Measurements from ENCODE around the gene NRXN2.

Gene NRXN2

GRCh38 chr11:64655941-64656601, 66.9 kb downstream of the NRXN2 start:
- Histone ChIP-seq H3K36me3 (ENCODE audit: control insufficient read depth, insufficient read depth, low read length) (no peaks in the 10 kb centered on the region), H3K56ac (ENCODE audit: low read length) (no peak overlapping the region), H3K18ac (ENCODE audit: low read length) (no peak overlapping the region), H3K23ac (ENCODE audit: low read length) (no peak overlapping the region), H3K4me1 (ENCODE audit: control insufficient read depth, low read depth, low read length) (no peaks in the 10 kb centered on the region), H2BK5ac (ENCODE audit: low read length) (no peak overlapping the region), H3K27ac (ENCODE audit: low read depth, low read length) (no peak overlapping the region), H4K8ac (ENCODE audit: low read depth, low read length) (no peak overlapping the region), H3K4me2 (ENCODE audit: low read length) (no peak overlapping the region), H3K79me2 (ENCODE audit: control insufficient read depth, insufficient read depth, low read length) (no peaks in the 10 kb centered on the region), H3K79me1 (ENCODE audit: low read length) (no peaks in the 10 kb centered on the region), H2BK15ac (replicated peaks; ENCODE audit: low read depth) (no peak overlapping the region), H2BK120ac (ENCODE audit: low read depth, low read length) (no peak overlapping the region), H3K4ac (ENCODE audit: low read depth, low read length) (no peak overlapping the region), H3K27me3 (ENCODE audit: insufficient read depth, low read length, poor library complexity) (no peaks in the 10 kb centered on the region), H3K4me3 (ENCODE audit: low read length) (no peak overlapping the region), H4K5ac (ENCODE audit: low read length) (no peak overlapping the region), H3K9ac (ENCODE audit: low read length) (no peak overlapping the region), H2AK5ac (ENCODE audit: low read length) (no peak overlapping the region)
- no CpG with 5 or more reads among the region's 8 CpGs for WGBS (ENCODE audit: extremely low coverage, insufficient coverage, low lambda C conversion rate)
- DNase-seq: no peak

DNA sequence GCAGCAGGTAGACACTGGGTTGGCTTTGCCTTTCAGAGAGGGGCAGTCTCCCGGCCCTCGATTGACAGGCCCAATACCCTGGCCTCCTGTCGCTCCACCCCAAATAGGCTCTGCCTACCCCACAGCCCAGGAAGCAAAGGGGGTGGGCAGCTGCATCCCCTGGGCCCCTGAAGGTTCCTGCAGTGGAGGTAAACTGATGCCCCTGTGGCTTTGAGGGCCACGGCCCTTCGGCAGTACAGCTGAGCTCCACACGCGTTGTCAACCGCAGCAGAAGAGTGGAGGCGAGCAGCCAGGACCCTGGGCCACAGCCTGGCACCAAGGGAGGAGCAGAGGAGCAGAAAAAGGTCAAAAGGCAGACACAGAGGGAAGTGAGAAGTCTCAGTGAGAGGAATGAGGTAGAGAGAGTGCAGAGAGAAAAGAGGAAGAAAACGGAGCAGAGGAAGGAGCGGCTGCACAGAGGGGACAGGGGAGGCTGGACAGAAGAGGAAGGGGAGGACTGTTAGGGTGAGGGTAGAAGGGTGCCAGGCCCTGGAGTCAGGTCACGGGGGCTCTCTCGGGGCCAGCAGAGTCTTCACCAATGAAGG, 67.9 kb downstream of the NRXN2 start:
- WGBS (ENCODE audit: extremely low coverage, insufficient coverage, low lambda C conversion rate): no CpG with 5 or more reads among the region's 13 CpGs
- no peak overlapping the region for H3K27ac ChIP-seq (ENCODE audit: low read depth, low read length)
- no peak overlapping the region for H3K56ac ChIP-seq (ENCODE audit: low read length)
- H2BK5ac ChIP-seq (ENCODE audit: low read length): no peak overlapping the region
- no peaks in the 10 kb centered on the region for H3K4me1 ChIP-seq (ENCODE audit: control insufficient read depth, low read depth, low read length)
- H2BK120ac ChIP-seq (ENCODE audit: low read depth, low read length): no peak overlapping the region
- H3K27me3 ChIP-seq (ENCODE audit: insufficient read depth, low read length, poor library complexity): no peaks in the 10 kb centered on the region
- H3K9ac ChIP-seq (ENCODE audit: low read length): no peak overlapping the region
- H3K79me2 ChIP-seq (ENCODE audit: control insufficient read depth, insufficient read depth, low read length): no peaks in the 10 kb centered on the region
- no peak overlapping the region for H4K5ac ChIP-seq (ENCODE audit: low read length)
- H2BK15ac ChIP-seq (replicated peaks; ENCODE audit: low read depth): no peak overlapping the region
- H4K8ac ChIP-seq (ENCODE audit: low read depth, low read length): no peak overlapping the region
- no peaks in the 10 kb centered on the region for H3K36me3 ChIP-seq (ENCODE audit: control insufficient read depth, insufficient read depth, low read length)
- no peaks in the 10 kb centered on the region for H3K79me1 ChIP-seq (ENCODE audit: low read length)
- no peak overlapping the region for H3K23ac ChIP-seq (ENCODE audit: low read length)
- no peak overlapping the region for H2AK5ac ChIP-seq (ENCODE audit: low read length)
- no peak overlapping the region for H3K18ac ChIP-seq (ENCODE audit: low read length)
- H3K4me3 ChIP-seq (ENCODE audit: low read length): no peak overlapping the region
- DNase-seq: no peak
- no peak overlapping the region for H3K4me2 ChIP-seq (ENCODE audit: low read length)
- no peak overlapping the region for H3K4ac ChIP-seq (ENCODE audit: low read depth, low read length)

DNA sequence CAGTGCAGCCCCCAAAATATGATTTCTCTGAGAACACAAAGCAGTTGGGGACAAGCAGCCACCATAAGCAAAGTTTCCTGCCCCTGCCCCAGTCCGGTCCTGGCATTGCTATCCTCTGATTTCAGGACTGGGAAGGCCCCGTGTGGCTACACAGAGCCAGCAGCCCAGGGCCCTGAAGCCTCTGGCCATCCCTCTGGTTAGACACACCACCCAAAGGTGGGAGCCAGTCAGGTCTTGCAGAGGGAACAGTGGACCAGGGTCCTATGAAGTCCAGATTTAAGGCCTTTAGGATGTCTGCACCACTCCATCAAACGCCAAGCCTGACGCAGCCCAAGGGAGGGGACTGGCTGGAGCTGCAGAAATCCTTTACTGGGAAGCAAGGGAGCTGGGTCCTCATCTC, 68.6 kb downstream of the NRXN2 start:
- H4K5ac ChIP-seq (ENCODE audit: low read length): no peak overlapping the region
- H3K4me2 ChIP-seq (ENCODE audit: low read length): no peak overlapping the region
- no peaks in the 10 kb centered on the region for H3K79me1 ChIP-seq (ENCODE audit: low read length)
- no peak overlapping the region for H3K23ac ChIP-seq (ENCODE audit: low read length)
- H2AK5ac ChIP-seq (ENCODE audit: low read length): no peak overlapping the region
- no peak overlapping the region for H2BK15ac ChIP-seq (replicated peaks; ENCODE audit: low read depth)
- H3K27ac ChIP-seq (ENCODE audit: low read depth, low read length): no peak overlapping the region
- no CpG with 5 or more reads among the region's 4 CpGs for WGBS (ENCODE audit: extremely low coverage, insufficient coverage, low lambda C conversion rate)
- no peak overlapping the region for H3K4ac ChIP-seq (ENCODE audit: low read depth, low read length)
- no peaks in the 10 kb centered on the region for H3K79me2 ChIP-seq (ENCODE audit: control insufficient read depth, insufficient read depth, low read length)
- no peak overlapping the region for H2BK5ac ChIP-seq (ENCODE audit: low read length)
- no peak overlapping the region for H2BK120ac ChIP-seq (ENCODE audit: low read depth, low read length)
- H3K4me3 ChIP-seq (ENCODE audit: low read length): no peak overlapping the region
- no peak overlapping the region for H3K9ac ChIP-seq (ENCODE audit: low read length)
- no peaks in the 10 kb centered on the region for H3K4me1 ChIP-seq (ENCODE audit: control insufficient read depth, low read depth, low read length)
- no peaks in the 10 kb centered on the region for H3K27me3 ChIP-seq (ENCODE audit: insufficient read depth, low read length, poor library complexity)
- H3K36me3 ChIP-seq (ENCODE audit: control insufficient read depth, insufficient read depth, low read length): no peaks in the 10 kb centered on the region
- no peak overlapping the region for H4K8ac ChIP-seq (ENCODE audit: low read depth, low read length)
- DNase-seq: no peak
- H3K56ac ChIP-seq (ENCODE audit: low read length): no peak overlapping the region
- H3K18ac ChIP-seq (ENCODE audit: low read length): no peak overlapping the region

DNA sequence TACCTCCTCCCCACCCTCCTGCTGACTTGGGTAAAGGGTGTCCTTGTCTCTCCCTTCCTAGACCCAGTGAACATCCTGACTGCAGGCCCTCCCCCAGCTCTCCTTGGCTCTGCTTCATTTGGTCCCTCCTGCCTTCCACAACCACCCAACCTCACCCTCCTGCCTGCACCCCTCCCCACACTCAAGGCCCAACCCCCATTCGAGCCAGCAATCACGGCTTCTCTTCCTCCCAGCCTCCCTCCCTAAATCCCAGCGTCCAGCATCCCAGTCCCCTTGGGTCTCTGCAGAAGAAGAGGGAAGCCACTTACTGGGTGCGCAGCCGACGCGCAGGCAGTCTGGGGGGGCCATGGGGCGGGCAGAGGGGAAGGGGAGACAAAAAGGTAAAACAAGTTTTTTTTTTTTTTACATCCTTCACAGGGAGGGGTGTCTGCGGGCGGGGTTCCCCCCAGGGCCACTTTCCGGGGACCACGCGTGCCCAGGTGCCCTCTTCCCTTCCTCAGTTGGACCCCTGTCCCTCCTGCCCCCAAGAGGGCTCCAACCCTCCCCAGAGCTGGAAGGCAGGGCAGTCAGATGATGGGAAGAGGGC, 69.5 kb downstream of the NRXN2 start:
- no peak overlapping the region for H4K8ac ChIP-seq (ENCODE audit: low read depth, low read length)
- H2AK5ac ChIP-seq (ENCODE audit: low read length): no peak overlapping the region
- no peaks in the 10 kb centered on the region for H3K79me1 ChIP-seq (ENCODE audit: low read length)
- WGBS (ENCODE audit: extremely low coverage, insufficient coverage, low lambda C conversion rate): no CpG with 5 or more reads among the region's 13 CpGs
- no peak overlapping the region for H4K5ac ChIP-seq (ENCODE audit: low read length)
- H3K4me1 ChIP-seq (ENCODE audit: control insufficient read depth, low read depth, low read length): no peaks in the 10 kb centered on the region
- H3K27me3 ChIP-seq (ENCODE audit: insufficient read depth, low read length, poor library complexity): no peaks in the 10 kb centered on the region
- no peak overlapping the region for H3K27ac ChIP-seq (ENCODE audit: low read depth, low read length)
- no peak overlapping the region for H3K9ac ChIP-seq (ENCODE audit: low read length)
- no peak overlapping the region for H3K18ac ChIP-seq (ENCODE audit: low read length)
- no peak overlapping the region for H3K4me2 ChIP-seq (ENCODE audit: low read length)
- no peak for DNase-seq
- H3K36me3 ChIP-seq (ENCODE audit: control insufficient read depth, insufficient read depth, low read length): no peaks in the 10 kb centered on the region
- no peak overlapping the region for H3K4ac ChIP-seq (ENCODE audit: low read depth, low read length)
- no peak overlapping the region for H2BK5ac ChIP-seq (ENCODE audit: low read length)
- no peak overlapping the region for H2BK15ac ChIP-seq (replicated peaks; ENCODE audit: low read depth)
- H3K4me3 ChIP-seq (ENCODE audit: low read length): no peak overlapping the region
- H3K79me2 ChIP-seq (ENCODE audit: control insufficient read depth, insufficient read depth, low read length): no peaks in the 10 kb centered on the region
- H2BK120ac ChIP-seq (ENCODE audit: low read depth, low read length): no peak overlapping the region
- no peak overlapping the region for H3K23ac ChIP-seq (ENCODE audit: low read length)
- peak overlapping the region; percentile 26 for H3K56ac ChIP-seq (ENCODE audit: low read length)

DNA sequence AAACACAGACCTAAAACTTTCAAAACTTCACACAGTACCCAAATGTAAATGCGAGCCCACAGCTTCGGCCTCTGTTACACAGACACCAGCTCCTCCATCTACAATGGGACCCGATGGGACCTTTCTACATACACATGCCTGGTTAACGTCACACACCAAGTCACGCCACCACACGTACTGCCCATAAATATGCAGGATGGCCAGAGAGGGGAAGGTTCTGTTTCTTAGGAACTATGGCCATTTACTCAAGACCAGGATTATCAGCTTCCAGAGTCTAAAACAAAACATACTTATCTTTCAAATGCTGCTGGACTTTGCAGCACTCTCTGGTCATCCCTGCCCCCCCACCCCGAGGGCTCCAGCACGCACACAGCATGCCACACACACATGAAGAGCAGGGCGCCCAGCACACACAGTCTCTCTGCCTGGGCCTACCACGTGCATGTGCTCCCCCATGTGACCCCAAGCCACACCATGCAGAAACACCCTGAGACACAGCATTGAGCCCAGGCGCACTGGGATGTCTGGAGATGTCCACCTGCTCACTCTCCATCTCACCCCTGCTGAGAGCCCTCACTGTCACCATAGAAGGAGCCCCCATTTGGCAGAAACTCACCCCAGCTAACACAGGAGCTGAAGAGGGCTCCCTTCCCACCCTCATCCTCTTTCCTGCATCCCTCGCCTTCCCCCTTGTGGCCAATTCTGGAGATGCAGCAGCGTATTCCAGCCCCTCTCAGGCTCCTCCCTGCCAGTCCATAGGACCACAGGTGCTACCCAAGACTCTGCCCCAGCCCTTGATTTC, 70.2 kb downstream of the NRXN2 start:
- peak; percentile 85 for DNase-seq
- no peak overlapping the region for H3K9ac ChIP-seq (ENCODE audit: low read length)
- no peak overlapping the region for H3K18ac ChIP-seq (ENCODE audit: low read length)
- H4K8ac ChIP-seq (ENCODE audit: low read depth, low read length): no peak overlapping the region
- no peaks in the 10 kb centered on the region for H3K36me3 ChIP-seq (ENCODE audit: control insufficient read depth, insufficient read depth, low read length)
- H3K27me3 ChIP-seq (ENCODE audit: insufficient read depth, low read length, poor library complexity): no peaks in the 10 kb centered on the region
- no peak overlapping the region for H3K4me3 ChIP-seq (ENCODE audit: low read length)
- WGBS (ENCODE audit: extremely low coverage, insufficient coverage, low lambda C conversion rate): no CpG with 5 or more reads among the region's 13 CpGs
- H3K4ac ChIP-seq (ENCODE audit: low read depth, low read length): no peak overlapping the region
- H3K79me2 ChIP-seq (ENCODE audit: control insufficient read depth, insufficient read depth, low read length): no peaks in the 10 kb centered on the region
- H2AK5ac ChIP-seq (ENCODE audit: low read length): no peak overlapping the region
- no peak overlapping the region for H3K27ac ChIP-seq (ENCODE audit: low read depth, low read length)
- no peak overlapping the region for H4K5ac ChIP-seq (ENCODE audit: low read length)
- no peak overlapping the region for H2BK120ac ChIP-seq (ENCODE audit: low read depth, low read length)
- H3K4me1 ChIP-seq (ENCODE audit: control insufficient read depth, low read depth, low read length): no peaks in the 10 kb centered on the region
- no peak overlapping the region for H3K23ac ChIP-seq (ENCODE audit: low read length)
- H2BK5ac ChIP-seq (ENCODE audit: low read length): no peak overlapping the region
- no peak overlapping the region for H3K56ac ChIP-seq (ENCODE audit: low read length)
- no peak overlapping the region for H3K4me2 ChIP-seq (ENCODE audit: low read length)
- H3K79me1 ChIP-seq (ENCODE audit: low read length): no peaks in the 10 kb centered on the region
- H2BK15ac ChIP-seq (replicated peaks; ENCODE audit: low read depth): no peak overlapping the region

All from mesendoderm (in vitro differentiated cells).